GM19372 (cell line): ENCODE data around the gene ANKRD11.
"Not testable (repeated sequence)": the region's sequence is repeated elsewhere in the genome, so short reads cannot be mapped to it uniquely, and the experiment has no call there.

ENCODE experiments used
- ATAC-seq: cut with Tn5 transposase; IDR thresholded peaks from one replicate; pipeline ENCODE4 v1.9.1; 2021; ENCODE audit warnings: mild to moderate bottlenecking, low read depth, moderate library complexity; ENCODE audit not compliant: unreplicated experiment

The ANKRD11 gene

DNA sequence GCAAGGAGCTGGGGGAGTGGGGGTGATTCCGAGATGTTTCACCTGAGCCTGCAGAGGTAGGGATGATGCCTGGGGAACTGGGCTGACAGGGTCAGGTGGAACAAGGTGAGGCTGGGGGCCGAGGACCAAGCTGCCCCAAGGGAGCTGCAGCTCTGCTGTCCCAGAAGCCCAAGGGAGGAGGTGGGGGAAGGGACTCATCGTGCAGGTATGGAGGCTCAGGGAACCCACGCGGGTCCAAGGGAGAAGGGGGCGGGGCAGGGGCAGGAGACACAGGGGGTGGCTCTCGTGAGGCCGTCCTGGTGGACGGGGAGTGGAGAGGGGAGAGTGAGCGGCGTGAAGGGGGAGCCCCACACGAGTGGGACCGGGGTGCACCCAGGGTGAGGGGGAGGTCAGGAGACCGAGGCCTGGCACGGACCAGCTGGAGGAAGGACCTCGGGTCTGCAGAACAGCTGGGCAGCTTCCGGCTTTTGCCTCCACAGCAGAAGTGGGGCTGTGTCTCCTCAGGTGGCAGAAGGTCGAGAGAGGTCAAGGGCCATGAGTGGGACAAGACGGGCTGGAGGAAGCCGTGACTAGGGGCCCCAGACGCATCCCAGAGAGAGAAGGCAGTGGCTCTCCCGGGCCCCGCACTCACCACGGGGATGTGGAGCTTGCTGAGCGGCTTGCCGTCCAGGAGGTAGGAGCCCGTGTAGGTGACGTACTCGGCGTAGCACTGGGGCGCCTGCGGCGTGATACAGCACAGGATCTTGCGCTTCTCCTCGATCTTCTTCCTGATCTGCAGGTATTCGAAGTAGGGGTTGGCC lies 211.7 kb downstream of the ANKRD11 start:
- no peak for ATAC-seq

- ATAC-seq: no peak
Observed at GRCh38 chr16:89277641-89278341, 212.6 kb downstream of the ANKRD11 start.

- ATAC-seq: no peak
Observed at GRCh38 chr16:89277049-89277448, 213.3 kb downstream of the ANKRD11 start.

- ATAC-seq: no peak
Observed at GRCh38 chr16:89275837-89276720, 214.3 kb downstream of the ANKRD11 start.

DNA sequence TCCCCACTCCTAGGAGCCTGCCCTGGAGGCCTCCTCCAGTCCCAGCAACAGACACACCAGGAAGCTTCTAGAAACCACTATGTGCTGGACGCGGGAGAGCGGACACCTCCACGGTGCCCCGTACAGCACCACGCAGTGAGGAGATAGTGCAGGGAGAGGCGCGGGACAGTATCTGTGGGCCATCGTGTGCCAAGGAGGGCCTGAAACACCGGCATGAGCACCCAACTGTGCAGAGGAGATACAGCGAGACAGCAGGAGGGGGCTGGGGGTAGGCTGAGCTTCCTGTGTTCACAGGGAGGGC lies 215.1 kb downstream of the ANKRD11 start:
- ATAC-seq: no peak

DNA sequence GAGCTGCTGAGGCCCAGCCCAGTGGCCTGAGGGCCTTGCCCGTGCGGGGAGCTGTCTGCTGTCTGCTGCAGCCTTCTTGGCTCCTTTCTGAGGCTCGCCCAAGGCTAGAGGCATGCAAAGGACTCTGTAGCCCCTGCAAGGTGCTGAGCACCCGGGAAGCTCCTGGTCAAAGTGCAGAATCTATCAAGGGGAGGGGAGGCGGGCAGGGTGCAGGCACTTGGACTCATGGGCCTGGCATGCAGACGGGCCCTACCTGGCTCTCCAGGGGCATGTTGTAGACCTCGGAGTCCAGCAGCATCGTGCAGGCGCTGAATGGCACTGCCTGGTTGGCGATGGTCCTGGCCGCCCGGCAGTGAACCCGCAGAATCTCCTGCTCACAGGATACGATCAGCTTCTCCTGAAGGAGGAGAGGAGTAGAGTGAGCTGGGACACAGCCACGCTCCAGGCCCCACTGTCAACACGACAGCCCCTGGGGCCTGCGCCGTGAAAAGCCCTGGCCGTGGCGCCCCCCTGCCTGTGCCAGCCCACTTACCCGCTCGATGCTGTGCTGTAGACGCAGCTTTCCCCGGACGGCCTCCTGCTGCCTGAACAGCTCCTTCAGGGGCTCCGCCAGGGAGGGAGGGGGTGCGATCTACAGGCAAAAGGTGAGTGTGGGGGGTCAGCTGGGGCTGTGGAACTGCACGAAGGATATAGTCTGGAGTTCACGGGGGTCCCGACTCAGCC lies 215.6 kb downstream of the ANKRD11 start:
- ATAC-seq: no peak

- ATAC-seq: no peak
Observed at GRCh38 chr16:89273741-89274472, 216.5 kb downstream of the ANKRD11 start.

GRCh38 chr16:89272631-89273030 lies 217.7 kb downstream of the ANKRD11 start:
- ATAC-seq: no peak

DNA sequence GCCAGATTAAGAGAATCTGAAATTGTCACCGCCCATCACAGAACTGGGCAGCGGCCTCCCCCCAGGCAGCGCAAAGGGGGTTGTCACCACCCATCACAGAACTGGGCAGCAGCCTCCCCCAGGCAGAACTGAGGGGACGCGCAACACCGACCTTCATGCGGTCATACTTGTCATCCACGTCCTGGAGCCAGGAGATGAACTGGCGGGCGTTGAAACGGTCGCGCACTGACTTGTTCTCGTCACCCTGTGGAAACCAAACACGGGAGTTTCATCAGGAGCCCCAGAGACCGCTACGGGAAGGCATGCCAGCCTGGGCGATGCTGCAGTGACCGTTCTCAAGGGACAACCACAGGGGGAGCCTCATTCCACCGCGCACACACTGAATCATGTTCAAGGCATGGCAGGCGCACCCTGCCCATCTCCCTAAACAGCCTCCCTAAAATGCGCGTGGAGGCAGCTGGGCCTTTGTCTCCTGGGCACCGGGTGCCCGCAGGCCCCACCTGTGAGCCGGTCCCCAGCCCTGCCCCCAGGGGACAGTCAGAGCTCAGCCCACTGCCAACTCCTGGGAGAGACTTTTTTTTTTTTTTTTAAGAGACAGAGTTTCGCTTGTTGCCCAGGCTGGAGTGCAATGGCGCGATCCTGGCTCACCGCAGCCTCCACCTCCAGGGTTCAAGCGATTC lies 219.6 kb downstream of the ANKRD11 start:
- no peak for ATAC-seq

- no peak for ATAC-seq
Observed at GRCh38 chr16:89269805-89270665, 220.3 kb downstream of the ANKRD11 start.

GRCh38 chr16:89268987-89269735 lies 221.2 kb downstream of the ANKRD11 start:
- ATAC-seq: no peak

DNA sequence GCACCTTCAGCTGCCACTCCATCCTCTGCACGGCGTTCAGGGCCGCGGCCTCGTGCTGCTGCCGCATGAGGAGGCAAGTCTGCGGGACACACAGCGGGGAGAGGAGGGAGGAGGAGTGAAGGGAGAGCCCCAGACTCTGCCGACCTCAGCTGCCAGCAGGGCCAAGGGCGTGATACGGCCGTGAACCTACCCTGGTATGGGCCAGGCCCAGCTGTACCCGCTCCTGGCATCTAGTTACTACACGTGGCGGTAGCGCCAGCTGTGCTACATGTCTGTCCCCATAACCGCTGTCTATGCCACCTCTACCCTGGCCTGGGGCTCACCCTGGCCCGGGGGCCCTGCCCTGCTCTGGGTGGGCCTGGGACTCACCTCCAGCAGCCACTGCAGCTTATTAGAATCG lies 221.8 kb downstream of the ANKRD11 start:
- ATAC-seq: no peak

DNA sequence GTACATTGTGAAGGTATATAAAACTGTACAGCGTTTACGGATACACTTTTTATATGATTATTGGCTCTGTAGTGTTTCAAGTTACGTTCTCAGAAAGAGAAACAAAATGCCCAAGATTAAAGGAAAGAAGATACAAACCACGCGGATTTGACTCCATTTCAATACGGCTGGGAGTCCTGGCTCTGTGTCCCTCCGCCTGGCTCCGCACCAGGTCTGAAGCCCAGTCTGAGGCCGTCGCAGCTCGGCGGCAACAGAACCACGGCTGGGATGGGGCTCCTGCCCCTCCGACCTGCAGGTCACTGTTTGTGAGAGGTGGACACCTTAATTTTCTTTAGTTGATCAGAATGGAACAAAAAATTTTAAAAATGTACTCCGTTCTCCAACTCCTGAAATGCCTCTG lies 222.6 kb downstream of the ANKRD11 start:
- not testable (repeated sequence) for ATAC-seq

DNA sequence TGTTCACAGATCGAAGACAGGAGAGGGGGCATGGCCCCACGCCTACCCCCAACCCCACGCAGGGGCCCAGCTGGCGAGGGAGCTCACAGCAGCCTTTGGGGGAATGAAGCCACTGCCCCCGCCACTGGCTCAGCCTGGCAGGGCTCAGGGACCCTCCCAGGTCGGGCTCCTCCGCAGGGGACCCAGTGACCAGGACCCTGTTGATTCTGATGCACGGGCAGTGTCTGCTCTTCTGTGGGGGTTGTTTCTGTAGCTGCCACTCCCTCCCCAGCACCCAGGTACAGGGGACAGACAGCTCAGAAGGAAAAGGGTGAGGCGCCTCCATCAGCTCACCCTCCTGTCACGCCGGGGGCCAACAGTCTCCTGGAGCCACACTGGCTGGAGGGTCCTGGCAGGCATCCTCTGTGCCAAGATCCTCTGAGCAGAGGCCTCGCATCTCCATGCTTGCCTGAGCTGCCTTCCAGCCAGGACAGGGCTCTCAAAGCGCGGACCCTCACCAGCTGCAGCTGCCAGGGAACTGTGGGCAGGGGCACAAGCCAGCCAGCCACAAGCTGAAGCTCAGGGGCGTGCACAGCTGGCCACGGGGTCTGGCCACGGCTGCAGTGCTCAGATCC lies 223.7 kb downstream of the ANKRD11 start:
- no peak for ATAC-seq

- no peak for ATAC-seq
Observed at GRCh38 chr16:89265647-89266046, 224.7 kb downstream of the ANKRD11 start.

- no peak for ATAC-seq
Observed at GRCh38 chr16:89264800-89265550, 225.4 kb downstream of the ANKRD11 start.
